ENCODE data around the gene DNASE1L3.

DNA sequence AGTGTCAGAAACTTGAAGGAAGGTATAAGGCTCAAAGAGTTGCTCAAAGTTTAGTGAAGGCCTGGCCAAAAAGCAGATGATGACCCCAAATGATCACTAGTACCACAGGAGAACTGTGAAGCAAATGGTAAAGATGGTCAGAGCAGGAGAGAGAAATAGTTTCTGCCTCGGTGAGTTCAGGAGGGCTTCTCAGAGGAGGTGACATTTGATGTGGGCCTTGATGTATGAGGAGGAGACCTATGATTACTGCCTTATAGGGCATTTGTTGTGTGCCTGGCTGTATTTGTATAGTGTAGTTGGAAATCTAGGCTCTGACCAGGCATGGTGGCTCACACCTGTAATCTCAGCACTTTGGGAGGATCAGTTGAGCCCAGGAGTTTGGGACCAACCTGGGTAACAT lies 50.4 kb downstream of the DNASE1L3 start:
- TF ChIP-seq EZH2 (IDR thresholded peaks at IDR 0.05) (no peak), FOXP2 (optimal IDR thresholded peaks at IDR 0.05; ENCODE audit: control extremely low read depth, extremely low read length, insufficient read depth) (no peak), POLR2AphosphoS5 (IDR thresholded peaks at IDR 0.05; ENCODE audit: borderline replicate concordance, low read depth, low read length) (no peak)
